SW480 (cell line): ENCODE data around the gene TMEM131L.
"Not testable (repeated sequence)": the region's sequence is repeated elsewhere in the genome, so short reads cannot be mapped to it uniquely, and the experiment has no call there.

Source experiments
- DNase-seq: peaks from one replicate; pipeline ENCODE4 v3.0.0-alpha.2; 2016; ENCODE audit warnings: low spot score

Gene TMEM131L, protein sequence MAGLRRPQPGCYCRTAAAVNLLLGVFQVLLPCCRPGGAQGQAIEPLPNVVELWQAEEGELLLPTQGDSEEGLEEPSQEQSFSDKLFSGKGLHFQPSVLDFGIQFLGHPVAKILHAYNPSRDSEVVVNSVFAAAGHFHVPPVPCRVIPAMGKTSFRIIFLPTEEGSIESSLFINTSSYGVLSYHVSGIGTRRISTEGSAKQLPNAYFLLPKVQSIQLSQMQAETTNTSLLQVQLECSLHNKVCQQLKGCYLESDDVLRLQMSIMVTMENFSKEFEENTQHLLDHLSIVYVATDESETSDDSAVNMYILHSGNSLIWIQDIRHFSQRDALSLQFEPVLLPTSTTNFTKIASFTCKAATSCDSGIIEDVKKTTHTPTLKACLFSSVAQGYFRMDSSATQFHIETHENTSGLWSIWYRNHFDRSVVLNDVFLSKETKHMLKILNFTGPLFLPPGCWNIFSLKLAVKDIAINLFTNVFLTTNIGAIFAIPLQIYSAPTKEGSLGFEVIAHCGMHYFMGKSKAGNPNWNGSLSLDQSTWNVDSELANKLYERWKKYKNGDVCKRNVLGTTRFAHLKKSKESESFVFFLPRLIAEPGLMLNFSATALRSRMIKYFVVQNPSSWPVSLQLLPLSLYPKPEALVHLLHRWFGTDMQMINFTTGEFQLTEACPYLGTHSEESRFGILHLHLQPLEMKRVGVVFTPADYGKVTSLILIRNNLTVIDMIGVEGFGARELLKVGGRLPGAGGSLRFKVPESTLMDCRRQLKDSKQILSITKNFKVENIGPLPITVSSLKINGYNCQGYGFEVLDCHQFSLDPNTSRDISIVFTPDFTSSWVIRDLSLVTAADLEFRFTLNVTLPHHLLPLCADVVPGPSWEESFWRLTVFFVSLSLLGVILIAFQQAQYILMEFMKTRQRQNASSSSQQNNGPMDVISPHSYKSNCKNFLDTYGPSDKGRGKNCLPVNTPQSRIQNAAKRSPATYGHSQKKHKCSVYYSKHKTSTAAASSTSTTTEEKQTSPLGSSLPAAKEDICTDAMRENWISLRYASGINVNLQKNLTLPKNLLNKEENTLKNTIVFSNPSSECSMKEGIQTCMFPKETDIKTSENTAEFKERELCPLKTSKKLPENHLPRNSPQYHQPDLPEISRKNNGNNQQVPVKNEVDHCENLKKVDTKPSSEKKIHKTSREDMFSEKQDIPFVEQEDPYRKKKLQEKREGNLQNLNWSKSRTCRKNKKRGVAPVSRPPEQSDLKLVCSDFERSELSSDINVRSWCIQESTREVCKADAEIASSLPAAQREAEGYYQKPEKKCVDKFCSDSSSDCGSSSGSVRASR (N-terminal part only)

DNA sequence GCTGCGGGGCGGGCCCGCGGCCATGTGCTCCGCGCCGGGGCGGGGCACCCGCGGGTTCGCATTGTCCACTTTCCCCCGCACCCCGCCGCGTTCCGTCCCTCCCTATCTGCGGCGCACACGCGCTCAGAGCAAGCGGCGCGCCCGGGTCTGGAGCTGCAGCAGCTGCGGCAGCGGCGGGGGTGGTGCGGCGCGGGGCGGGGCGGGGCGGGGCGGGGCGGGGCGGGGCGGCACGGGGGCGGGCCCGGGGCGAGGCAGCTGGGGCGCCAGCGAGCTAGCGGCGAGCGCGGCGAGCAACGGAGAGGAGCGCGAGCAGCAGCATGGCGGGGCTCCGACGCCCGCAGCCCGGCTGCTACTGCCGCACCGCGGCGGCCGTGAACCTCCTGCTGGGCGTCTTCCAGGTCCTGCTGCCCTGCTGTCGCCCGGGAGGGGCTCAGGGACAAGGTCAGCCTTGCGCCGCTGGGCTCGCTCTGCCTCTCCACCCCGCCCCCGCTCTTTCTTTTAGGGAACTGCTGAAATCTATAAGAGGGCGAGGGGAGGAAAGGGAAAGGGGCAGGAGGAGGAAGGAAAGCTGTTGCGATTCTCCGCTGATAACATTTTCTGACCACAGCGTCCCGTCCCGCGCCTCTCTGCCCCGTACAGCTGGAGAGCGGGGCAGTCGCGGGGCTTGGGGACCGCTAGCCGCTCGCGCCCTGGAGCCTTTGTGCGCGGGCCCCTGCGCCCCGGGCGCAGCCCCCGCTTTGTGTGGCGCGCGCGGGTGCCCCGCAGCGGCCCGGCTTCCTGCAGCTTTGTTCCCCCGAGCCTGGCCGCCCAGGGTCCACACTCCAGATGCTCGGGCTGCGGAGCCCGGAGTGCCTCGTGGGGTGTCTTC is at the start of gene TMEM131L:
Gene TMEM131L, plus strand, starts transcription at position 280 of the 868 bp plus-strand sequence. Its CDS starts 38 bp downstream, at position 318.
- DNase-seq = peak; percentile 54

DNA sequence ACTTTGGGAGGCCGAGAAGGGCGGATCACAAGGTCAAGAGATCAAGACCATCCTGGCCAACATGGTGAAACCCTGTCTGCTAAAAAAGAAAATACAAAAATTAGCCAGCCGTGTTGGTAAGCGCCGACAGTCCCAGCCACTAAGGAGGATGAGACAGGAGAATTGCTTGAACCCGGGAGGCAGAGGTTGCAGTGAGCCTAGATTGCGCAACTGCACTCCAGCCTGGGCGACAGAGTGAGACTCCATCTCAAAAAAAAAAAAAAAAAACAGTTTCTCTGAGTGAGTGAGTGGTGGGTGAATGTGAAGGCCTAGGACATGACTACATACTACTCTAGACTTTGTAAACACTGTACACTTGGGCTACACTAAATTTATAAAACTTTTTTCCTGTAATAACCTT is 49.7 kb upstream of the TMEM131L start:
- not testable (repeated sequence) for DNase-seq

DNA sequence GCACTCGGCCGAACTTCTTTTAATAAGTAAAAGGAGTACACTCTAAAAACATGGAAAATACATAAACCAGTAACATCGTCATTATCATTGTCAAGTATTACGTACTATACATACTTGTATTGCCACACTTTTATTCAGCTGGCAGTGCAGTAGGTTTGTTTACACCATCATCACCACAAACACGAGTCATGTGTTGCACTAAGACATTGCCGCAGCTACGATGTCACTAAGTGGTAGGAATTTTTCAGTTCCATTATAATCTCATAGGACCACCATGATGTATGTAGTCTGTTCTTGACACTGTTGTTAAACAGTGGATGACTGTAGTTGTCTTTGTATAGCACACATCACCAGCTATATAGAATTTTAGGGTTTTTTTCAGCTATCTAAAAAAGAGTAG is 48.0 kb upstream of the TMEM131L start:
- no peak for DNase-seq

DNA sequence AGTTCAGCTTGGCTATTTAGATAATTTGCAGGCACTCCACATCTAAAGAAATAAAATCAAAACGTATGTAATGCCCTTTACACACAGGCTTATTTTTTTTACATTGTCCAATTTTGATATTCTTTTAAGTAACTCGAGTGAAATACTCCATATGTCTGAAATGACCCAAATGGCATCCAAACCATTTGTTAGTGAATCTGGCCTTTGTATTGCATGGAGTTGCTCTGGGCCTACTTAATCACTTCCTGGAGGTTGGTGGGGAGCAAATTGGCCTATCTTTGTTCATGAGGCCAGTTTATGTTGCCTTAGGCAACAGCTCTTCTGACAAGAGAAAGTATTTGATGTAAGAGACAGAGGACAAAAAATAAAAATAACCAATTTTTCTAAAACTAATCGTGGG is 47.6 kb upstream of the TMEM131L start:
- no peak for DNase-seq

DNA sequence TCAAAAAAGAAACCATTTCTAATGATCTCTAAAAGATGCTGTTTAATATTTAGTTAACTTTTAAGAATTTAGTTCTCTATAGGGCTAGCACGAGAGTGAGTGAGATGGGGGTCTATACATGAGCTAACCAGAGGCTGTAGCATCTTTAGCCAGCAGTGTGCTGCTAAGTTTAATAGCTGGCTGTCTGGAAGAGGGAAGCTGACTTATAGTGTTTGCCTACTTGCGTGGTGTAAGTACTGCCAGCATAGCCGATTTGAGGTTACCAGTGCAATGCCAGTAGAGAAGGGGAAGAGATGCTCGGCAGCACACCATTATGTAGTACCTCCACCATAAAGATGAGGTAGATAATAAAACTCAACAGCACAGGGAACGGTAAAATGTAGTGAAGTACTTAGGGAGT is 47.1 kb upstream of the TMEM131L start:
- no peak for DNase-seq

DNA sequence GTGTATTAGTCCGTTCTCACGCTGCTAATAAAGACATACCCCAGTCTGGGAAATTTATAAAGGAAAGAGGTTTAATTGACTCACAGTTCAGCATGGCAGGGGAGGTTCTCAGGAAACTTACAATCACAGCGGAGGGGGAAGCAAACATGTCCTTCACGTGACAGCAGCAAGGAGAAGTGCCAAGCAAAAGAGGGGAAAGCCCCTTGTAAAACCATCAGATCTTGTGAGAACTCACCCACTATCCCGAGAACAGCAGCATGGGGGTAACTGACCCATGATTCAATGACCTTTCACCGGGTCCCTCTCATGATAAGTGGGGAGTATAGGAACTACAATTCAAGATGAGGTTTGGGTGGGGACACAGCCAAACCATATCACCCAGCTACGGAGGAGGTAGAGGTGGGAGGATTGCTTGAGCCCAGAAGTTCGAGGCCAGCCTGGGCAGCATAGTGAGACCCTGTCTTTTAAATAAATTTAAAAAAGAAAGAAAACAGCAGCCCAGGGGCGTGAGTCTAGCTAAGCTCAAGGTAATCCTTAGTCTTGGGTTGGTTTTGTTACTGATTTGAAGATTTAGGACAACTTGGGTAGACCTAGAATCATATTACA is 46.4 kb upstream of the TMEM131L start:
- DNase-seq = no peak

DNA sequence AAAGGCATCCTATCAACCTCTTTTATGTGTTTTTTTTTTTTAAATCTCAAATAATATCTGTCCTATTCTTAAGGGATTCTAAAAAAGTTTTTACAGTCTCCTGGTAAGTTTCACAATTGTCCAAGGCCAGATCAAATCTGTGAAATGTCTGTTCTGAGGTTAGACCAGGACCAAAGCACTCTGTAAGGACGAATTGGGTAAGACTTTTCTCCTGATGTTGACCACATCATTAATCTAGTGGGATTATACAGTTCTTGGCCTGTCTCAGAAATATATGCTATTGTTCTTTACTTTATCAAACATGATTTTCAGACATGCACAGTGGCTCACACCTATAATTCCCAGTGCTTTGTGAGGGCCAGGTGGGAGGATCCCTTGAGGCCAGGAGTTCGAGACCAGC is 45.8 kb upstream of the TMEM131L start:
- no peak for DNase-seq

DNA sequence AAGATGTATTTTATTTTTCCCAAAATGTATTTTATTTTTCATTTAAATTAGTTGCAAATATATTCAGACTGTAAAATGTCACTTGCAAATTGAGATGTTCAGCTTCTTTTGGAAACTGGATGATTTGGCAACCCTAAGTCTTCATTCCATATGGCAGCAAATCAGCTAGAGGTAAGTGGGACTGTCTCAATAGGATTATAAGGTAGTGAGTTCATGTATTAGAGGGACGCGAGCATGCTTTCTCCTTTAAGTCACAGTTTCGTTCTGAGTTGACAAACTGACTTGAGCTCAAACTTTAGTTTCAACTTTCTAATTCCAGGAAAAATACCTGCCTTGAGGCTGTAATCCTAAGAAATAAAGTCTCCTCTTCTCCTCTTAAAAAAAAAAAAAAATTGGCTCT is 44.2 kb upstream of the TMEM131L start:
- DNase-seq = no peak

DNA sequence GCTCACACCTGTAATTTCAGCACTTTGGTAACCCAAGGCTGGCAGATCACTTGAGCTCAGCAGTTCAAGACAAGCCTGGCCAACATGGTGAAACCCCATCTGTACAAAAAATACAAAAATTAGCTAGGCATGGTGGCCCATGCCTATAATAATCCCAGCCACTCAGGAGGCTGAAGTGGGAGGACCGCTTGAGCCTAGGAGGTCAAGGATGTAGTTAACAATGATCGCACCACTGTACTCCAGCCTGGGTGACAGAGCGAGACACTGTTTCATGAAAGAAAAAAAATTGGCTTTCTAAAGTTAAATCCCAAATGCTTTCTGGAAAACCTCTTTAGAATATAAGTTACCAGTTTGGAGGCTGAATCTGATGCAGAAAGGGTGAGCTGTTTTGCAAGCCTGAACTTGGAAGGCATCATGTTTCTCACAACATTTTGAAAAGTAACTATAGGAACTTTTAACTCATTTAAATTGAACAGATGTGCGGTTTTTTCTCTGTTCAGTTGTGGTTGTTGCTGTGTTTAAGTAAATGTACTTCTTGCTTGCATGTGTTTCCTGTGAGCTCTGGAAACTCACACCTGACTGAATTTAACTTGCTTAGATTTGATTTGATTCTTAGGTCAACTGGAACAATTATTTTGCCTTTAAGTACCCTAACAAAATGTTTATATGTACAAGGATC is 39.8 kb upstream of the TMEM131L start:
- DNase-seq = no peak

DNA sequence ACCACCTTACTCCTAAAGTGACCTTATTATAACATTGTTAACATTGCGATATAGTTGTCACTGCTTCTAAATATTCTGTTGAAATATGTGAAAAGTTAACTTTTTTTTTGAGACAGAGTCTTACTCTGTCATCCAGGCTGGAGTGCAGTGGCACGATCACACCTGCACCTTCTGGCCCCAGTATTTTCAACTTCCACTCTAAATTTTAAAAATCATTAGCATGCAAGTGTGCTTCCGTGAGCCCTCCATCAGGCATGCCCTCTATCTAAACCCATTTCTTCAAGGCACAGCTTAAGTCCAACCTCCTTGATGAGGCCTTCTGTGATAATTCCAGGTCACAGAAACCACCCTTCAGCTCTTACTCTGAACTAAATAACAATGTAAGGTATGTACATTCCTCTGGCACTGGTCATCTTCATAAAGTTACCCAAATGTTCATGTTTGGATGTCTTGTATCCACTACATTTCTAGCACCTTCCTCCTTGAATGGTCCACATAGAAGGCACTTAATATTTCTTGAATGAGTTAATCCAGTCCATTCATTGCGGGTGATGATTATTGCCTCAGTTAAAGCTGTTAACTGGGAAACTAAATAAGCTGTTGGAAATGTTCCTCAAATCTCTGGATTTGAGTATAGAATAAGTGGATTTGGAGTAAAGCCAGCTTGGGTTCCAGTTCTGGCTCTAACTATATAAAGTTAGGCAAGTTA is 38.6 kb upstream of the TMEM131L start:
- no peak for DNase-seq

DNA sequence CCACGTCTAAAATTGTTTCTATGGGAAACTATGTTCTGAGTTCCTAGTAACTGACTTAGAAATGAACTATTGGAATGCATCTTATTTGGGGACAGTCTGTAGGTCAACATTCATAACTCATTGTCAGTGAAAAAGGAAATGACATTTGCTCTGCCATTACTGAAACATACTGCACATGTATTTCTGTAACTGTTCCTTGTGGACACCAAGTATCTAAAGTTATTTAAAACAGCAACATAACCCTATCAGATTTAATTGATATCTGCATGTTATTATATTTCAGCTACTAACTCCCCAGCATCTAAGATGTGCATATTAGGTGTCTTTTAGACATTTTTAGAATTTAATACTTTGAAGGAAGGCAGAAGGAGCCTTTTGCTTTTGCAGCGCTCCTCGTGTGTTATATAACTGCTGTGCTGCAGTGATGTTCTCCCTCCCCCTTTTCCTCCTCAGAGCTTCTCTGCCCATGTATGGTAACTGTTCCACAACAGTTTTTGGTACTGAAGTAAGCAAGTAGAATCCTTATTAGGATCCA is 37.2 kb upstream of the TMEM131L start:
- DNase-seq = no peak

DNA sequence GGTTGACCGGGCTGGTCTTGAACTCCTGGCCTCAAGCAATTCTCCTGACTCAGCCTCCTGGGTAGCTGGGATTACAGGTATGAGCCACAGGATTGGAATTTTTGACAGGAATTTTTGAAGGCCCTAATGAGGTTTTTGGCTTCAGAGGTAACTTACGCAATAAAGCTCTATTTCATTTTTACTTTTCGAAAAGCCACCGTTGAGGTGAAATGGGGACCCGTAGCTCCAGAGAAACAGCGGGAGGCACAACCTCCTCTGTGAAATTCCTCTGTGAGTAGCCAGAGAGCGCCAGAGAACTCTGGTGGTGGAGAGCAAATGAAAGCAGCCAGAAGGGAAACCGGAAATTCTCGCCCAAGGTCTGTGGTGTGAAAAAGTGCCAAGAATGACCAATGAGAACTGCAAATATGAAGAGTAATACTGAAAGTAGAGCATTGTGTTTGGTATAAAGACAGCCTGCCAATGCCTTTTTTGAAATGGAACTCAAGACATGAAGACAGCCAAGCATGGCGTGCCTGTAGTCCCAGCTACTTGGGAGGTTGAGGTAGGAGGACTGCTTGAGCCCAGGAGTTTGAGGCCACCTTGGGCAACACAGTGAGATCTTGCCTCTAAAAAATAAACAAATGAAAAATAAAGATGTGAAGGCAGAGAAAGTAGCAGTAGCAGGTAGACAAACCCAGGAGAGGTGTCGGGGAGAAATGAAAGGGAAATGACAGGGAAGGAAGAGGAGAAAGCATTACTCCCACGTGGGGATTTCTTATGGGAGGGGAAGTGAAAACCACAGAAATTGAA is 33.0 kb upstream of the TMEM131L start:
- peak; percentile 20 for DNase-seq

DNA sequence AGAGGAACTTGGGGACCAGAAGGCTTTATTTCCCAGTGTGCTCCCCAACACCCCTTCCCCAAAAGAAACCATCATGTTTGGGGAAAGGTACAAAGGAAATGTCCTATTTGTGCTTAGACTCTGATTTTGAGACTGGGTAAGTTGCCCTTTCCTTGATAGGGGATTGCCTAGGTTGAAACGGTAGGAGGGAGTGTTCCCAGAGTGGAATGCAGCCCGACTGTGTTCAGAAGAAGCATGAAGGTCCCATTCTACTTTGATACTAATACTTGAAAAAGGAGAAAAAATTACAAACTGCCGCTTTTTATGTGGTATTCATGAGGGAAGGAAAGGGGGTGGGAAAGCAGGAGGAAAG is 32.4 kb upstream of the TMEM131L start:
- no peak for DNase-seq

DNA sequence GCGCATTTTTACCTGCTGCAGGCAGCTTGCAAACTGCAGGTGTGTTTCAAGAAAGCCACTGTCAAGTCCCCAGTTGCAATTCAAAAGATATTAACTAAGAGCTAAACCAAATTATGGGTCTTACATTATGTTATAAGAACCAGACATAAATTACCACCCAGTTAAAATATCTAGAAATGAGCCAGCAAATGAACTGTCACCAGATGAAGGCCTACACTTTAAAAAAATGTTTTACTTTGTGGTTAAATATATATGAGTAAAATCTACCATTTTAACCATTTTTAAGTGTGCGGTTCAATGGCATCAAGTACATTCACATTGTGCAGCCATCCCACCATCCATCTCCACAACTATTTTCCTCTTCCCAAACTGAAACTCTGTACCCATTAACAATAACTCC is 32.0 kb upstream of the TMEM131L start:
- no peak for DNase-seq

DNA sequence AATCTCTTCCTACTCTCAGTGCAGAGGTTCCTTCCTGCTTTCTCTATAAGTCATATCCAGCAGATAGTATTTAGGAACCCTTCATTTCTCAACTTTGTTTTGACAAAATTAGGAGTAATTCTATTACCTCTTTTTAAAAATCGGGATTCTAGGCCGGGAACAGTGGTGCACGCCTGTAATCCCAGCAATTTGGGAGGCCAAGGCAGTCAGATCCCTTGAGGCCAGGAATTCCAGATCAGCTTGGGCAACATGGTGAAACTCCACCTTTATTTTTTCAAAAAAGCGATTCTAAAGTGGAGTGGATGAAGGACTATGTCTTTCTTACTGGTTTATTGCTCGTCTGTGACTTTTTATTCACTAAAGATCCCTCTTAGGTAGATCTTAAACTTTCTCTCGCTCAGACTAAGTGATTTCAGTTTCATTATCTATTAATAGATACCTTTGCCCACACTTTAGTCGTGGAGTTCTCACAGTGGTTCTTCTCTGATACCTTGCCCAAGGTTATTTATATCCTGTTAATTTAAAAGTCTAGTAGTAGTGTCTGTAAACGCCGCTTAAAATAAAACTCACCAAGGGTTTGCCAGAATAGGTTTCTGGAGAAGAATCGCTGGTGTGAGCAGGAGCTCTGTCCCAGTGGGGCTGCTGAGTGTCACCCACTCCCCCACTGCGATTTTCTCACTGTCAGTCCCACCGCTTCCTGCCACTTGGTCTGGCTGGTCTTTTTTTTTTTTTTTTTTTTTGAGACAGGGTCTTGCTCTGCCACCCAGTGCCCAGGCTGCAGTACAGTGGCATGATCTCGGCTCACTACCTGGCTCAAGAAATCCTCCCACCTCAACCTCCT is 27.0 kb upstream of the TMEM131L start:
- DNase-seq = no peak

DNA sequence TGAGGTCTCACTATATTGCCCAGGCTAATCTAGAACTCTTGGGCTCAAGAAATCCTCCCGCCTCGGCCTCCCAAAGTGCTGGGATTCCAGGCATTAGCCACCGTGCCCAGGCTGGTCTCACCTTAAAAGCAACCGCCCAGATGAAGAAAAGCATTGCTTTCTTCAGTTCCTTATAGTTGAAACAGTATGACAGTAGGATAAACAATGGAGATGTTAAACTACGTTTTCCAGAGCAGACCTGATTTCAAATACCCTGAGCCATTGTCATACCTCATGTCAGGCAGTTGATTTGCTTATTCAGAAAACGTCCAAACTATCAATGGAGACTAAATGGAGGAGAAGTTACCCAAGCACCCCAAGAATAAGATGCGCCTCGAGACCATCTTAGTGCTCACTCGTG is 26.3 kb upstream of the TMEM131L start:
- no peak for DNase-seq

DNA sequence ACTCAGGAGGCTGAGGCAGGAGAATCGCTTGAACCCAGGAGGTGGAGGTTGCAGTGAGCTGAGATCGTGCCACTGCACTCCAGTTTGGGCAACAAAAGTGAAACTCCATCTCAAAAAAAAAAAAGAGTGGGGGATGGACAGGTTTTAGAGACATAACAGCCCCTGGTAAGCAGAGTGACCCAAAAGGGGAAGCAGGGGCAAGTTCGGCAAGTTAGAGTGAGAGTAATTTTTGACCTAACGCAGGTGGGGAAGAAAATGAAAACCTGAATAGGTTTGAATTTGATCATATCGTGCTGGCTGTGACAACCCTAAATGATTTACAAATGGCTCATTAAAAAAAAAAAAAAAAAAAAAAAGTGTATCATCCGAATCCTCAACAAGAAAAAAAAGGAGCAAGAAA is 25.7 kb upstream of the TMEM131L start:
- no peak for DNase-seq
